Glutamatergic neuron (in vitro differentiated cells): ENCODE results near the gene STX5. TPM values are rescaled to one million over a fixed set of nuclear protein-coding genes. Genes with fewer than 3 reads are reported as not detected.

Experiments used
- DNase-seq: peaks from one replicate; pipeline ENCODE4 v3.0.0; 2022
- H3K27ac Mint-ChIP-seq: one replicate; pipeline ENCODE4 v1.8.0; 2020; ENCODE audit warnings: mild to moderate bottlenecking, mixed read lengths, inconsistent platforms; ENCODE audit not compliant: unreplicated experiment
- H3K27me3 Mint-ChIP-seq: one replicate; pipeline ENCODE4 v1.8.0; 2020; ENCODE audit warnings: mild to moderate bottlenecking, moderate library complexity, mixed read lengths, inconsistent platforms; ENCODE audit not compliant: unreplicated experiment
- H3K36me3 Mint-ChIP-seq: one replicate; pipeline ENCODE4 v1.8.0; 2020; ENCODE audit warnings: mild to moderate bottlenecking, mixed read lengths, inconsistent platforms; ENCODE audit not compliant: unreplicated experiment
- H3K4me1 Mint-ChIP-seq: one replicate; pipeline ENCODE4 v1.8.0; 2020; ENCODE audit warnings: mild to moderate bottlenecking, low read depth, mixed read lengths, inconsistent platforms; ENCODE audit not compliant: unreplicated experiment
- H3K4me3 Mint-ChIP-seq: one replicate; pipeline ENCODE4 v1.8.0; 2020; ENCODE audit warnings: mild to moderate bottlenecking, mixed read lengths, inconsistent platforms; ENCODE audit not compliant: unreplicated experiment
- H3K9me3 Mint-ChIP-seq: one replicate; pipeline ENCODE4 v1.8.0; 2020; ENCODE audit warnings: mild to moderate bottlenecking, moderate library complexity, mixed read lengths, inconsistent platforms; ENCODE audit not compliant: unreplicated experiment
- CTCF ChIP-seq: fragments of 200-600 bp; sonication (generic); IDR thresholded peaks from one replicate; pipeline ENCODE4 v1.5.0; 2021; ENCODE audit not compliant: partially characterized antibody, unreplicated experiment
- total RNA-seq: library from RNA; stranded (reverse); fragmentation: NEBNext Ultra II Directional; extraction: Animal tissue kit (Norgen Biotek cat#: 25700); gene quantifications from one replicate; pipeline ENCODE4 v1.2.1, GENCODE V29; 2021; ENCODE audit not compliant: unreplicated experiment

Gene STX5
- total RNA-seq, 1 donor from 2014 or later, result 40.7 TPM

- TF ChIP-seq CTCF, result no peak
- Mint-ChIP-seq H3K36me3 (no peaks in the 10 kb centered on the region), H3K9me3 (peaks cover 3% of the 10 kb centered on the region), H3K27ac (no peak overlapping the region), H3K4me3 (peak overlapping the region; percentile 76), H3K27me3 (peaks cover 2% of the 10 kb centered on the region), H3K4me1 (peaks cover 7% of the 10 kb centered on the region)
- no peak for DNase-seq
Measured at GRCh38 chr11:62788991-62789390, 42.9 kb downstream of the STX5 start.

- DNase-seq, result peak; percentile 96
- no peak for TF ChIP-seq CTCF
- Mint-ChIP-seq H3K27me3 (peaks cover 2% of the 10 kb centered on the region), H3K4me1 (peaks cover 5% of the 10 kb centered on the region), H3K9me3 (peaks cover 2% of the 10 kb centered on the region), H3K27ac (peak within 1 kb of the TSS; percentile 87), H3K36me3 (no peaks in the 10 kb centered on the region), H3K4me3 (peak within 1 kb of the TSS; percentile 93)
Measured at GRCh38 chr11:62787005-62787759, 44.7 kb downstream of the STX5 start, which contains the start of gene TMEM179B. Gene TMEM179B, plus strand, starts transcription at chr11:62787402. Its CDS starts 30 bp downstream, at chr11:62787432.

- peak overlapping the region; percentile 79 for H3K4me3 Mint-ChIP-seq
- peaks cover 2% of the 10 kb centered on the region for H3K9me3 Mint-ChIP-seq
- peak; percentile 98 for TF ChIP-seq CTCF
- peaks cover 2% of the 10 kb centered on the region for H3K27me3 Mint-ChIP-seq
- peak; percentile 92 for DNase-seq
- no peaks in the 10 kb centered on the region for H3K36me3 Mint-ChIP-seq
- peak overlapping the region; percentile 82 for H3K27ac Mint-ChIP-seq
- H3K4me1 Mint-ChIP-seq, result peaks cover 4% of the 10 kb centered on the region
Measured at GRCh38 chr11:62786318-62787004, 45.4 kb downstream of the STX5 start.

- peaks cover 1% of the 10 kb centered on the region for H3K27me3 Mint-ChIP-seq
- no peak overlapping the region for H3K4me3 Mint-ChIP-seq
- peaks cover 2% of the 10 kb centered on the region for H3K9me3 Mint-ChIP-seq
- peaks cover 1% of the 10 kb centered on the region for H3K4me1 Mint-ChIP-seq
- TF ChIP-seq CTCF, result no peak
- no peak overlapping the region for H3K27ac Mint-ChIP-seq
- H3K36me3 Mint-ChIP-seq, result no peaks in the 10 kb centered on the region
- no peak for DNase-seq
Measured at GRCh38 chr11:62782753-62783152, 49.1 kb downstream of the STX5 start.

- no peaks in the 10 kb centered on the region for H3K4me1 Mint-ChIP-seq
- no peak for DNase-seq
- H3K4me3 Mint-ChIP-seq, result no peak overlapping the region
- TF ChIP-seq CTCF, result no peak
- no peaks in the 10 kb centered on the region for H3K36me3 Mint-ChIP-seq
- H3K9me3 Mint-ChIP-seq, result peaks cover 4% of the 10 kb centered on the region
- no peak overlapping the region for H3K27ac Mint-ChIP-seq
- no peaks in the 10 kb centered on the region for H3K27me3 Mint-ChIP-seq
Measured at GRCh38 chr11:62778441-62778840, 53.4 kb downstream of the STX5 start.
